ENCODE data around the gene STK4.
"Not testable (repeated sequence)": the region's sequence is repeated elsewhere in the genome, so short reads cannot be mapped to it uniquely, and the experiment has no call there.

Gene STK4

DNA sequence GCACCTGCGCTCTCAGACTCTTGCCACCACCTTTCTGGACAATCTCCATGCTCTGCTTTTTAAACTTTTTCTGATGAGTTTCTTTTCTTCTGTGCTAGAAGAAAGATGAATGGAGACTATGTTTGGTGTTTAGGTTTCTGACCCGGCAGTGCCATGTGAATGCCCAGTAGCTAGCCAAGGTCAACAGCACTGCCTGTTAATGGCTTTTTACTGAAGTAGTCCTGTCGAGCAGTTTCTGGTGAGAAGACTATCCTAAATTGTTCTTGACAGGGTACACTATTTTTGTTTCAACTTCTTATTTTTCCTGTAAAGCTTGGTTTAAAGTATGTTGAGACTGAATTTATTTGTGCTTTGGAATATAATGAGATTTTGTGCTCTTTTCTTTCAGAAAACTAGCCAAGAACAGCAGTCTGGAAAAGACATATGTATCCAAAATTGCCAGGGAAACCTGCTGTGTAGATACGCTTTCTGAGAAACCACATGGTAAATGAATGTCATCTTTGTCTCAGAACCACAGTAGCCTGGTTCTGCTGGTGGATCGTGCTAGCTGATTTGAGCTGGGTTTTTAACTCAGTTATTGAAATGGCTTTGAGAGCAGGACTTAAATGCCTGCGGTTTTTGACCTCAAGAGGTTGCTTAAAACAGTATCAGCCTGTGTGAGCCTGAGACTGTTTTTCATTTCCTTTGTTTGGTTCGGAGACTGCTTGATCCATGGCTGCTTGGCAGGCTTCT lies 86.6 kb downstream of the STK4 start:
- in situ Hi-C loops (cut with HindIII; ENCODE audit: low sequenced_read_pairs) = no loop called here

DNA sequence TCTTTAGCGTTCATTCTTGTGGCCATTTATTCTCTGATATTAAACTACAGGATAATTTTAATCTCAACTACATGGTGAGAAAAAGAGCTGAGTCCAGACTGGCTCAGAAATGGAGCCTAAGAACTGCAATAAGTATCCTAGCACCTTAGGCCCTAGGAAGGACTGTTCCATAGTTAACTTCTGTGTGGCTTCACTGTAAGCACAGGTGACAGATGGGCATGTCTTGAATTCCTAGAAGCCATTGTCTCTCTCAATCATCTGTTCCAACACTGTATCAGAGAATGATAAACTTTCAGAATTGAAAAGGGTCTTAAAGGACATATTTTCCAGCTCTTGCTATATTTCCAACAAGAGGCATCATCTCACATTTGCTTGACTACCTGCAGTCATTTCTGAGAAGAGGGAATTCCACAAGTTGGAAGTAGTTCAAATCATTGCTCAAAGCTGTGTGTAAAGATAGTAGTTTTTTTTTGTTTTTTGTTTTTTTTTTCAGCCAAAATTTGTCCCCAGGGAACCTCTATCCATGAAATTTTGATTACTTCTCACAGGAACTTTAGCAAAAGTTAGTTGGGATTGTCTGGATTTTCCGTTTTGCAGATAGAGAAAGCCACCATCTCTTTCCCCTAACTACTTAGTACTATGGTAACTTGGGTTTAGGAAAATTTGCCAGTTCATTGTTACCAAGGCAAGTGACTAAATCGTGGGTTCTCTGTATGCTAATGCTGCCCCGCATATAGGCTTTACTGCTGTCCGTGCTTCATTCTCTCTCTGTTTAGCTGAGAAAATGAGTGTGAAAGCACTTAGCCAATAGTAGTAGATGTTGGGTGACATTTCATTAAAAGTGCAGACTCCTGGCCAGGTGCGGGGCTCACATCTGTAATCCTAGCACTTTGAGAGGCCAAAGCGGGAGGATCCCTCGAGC lies 87.4 kb downstream of the STK4 start:
- in situ Hi-C loops (cut with HindIII; ENCODE audit: low sequenced_read_pairs) = no loop called here

DNA sequence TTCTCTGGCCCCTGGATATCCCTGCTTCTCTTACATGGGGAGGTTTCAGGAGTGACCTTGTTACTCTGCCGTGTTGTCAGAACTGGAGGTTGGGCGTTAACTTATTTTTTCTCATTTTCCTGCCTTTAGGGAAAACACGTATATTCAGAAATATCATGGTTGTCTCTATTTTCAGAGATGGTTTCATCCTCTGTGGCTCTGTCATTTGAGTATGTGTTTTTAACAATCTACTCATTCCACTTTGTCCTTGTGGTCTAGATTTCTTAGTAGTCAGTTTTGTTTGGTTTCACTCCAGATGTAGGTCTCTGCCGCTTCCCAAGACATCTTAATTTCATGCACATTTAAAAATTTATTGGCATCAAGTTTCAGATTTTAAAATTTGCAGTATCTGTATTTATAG lies 88.7 kb downstream of the STK4 start:
- in situ Hi-C loops (cut with HindIII; ENCODE audit: low sequenced_read_pairs) = no loop called here

DNA sequence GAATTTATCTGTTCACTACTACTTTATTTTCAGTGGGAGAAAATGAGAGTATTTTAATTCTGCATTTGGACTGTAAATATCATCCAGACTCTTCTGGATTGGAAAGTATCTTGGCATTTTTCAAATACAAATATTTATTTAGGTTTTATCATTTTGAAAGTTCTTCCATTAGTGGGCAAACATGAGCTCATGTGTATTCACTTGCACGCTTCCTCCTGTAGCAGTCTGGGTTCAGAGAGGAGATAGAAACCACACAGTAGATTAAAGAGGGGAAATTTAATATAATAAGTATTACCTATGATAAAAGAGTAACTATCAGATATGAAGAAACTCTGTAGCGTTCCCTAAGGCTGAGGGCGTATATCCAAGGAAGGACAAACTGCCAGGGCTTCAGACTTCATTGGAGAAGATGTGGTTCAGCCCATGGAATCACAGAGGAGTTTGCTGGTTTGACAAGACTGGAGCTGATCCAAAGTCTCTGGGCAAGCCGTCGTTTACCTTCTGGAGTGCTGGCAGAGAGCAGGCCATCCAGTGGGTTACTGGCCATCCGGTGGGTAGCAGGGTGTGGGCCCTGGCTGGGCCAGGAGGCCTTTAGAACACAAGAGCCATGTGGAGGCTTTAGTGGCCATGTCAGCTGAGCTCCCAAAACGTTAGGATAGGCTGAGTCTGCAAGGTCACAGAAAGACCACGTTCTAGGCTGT lies 90.3 kb downstream of the STK4 start:
- in situ Hi-C loops (cut with HindIII; ENCODE audit: low sequenced_read_pairs) = no loop called here

DNA sequence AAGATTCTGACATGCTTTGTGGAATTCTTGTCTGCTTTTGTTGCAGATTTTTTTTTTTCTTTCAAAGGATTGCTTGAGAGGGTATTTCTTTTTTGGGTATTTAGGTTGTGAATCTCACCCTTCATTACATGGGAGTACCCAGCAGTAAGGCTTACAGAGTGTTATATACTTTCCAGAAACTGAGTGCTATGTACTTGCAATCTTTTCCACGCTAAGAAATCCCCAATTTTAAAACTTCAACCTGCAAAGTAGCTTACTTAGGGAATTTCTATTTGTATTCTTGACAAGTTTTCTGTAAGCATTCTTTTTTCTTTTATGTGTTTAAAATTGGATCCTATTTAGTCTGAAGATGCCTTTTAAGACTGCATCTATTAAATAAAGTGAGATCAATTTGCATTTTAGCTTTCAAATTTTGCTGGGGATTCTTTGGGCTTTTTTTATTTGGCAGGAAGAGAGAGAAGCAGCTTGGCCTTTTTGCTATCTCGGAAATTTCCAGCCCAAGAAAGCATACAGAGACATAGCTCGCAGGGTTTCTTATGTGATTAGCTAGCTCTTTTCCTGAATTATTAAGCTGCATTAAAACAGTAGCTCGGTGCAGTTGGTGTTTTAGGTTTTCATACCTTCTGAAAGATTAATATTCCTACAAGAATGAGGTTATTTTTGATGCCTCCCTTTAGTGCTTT lies 92.0 kb downstream of the STK4 start:
- in situ Hi-C loops (cut with HindIII; ENCODE audit: low sequenced_read_pairs) = no loop called here

DNA sequence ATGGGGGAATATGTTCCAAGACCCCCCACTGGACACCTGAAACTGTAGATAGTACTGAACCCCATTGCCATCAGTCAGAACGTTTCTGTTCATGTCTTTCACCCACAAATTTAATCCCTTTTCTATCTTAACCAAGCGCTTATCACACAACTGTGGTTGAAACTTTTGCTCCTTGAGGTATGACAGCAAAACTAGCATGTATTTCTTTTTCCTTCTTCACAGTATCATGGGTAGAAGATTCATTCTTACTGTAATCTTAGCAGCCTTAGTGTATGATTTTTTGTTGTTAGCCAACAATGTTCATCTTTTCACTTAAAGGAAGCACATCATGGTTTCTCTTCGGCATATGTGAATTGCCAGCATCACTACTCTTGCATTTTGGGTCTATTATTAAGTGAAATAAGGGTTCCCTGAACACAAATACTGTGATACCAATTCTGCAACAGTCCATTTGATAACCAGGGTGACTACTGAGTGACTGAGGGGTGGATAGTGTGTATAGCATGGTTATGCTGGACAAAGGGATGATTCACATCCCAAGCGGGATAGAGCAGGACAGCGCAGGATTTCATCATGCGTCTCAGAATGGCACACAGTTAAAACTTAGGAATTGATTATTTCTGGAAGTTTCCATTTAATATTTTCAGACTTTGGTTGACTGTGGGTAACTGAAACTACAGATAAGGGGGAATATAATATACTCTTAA lies 92.9 kb downstream of the STK4 start:
- in situ Hi-C loops (cut with HindIII; ENCODE audit: low sequenced_read_pairs) = no loop called here

DNA sequence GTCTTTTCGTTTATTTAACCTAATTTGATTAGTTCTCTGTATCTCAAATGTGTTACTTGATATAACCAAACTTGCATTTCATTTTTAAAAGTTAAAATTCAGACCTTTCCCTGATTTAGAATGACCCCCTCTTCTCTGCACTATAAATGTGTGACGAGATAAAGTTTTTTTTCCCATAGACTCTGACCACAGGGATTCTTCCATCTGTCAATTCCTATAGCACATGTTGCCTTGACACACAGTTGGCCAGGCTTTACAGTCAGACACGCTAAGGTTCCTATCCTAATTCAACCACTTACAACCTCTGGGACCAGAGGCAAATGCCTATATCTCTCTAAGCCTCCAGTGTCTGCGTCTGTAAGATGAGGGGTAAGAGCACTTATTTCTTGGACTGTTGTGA lies 94.0 kb downstream of the STK4 start:
- in situ Hi-C loops (cut with HindIII; ENCODE audit: low sequenced_read_pairs) = no loop called here

DNA sequence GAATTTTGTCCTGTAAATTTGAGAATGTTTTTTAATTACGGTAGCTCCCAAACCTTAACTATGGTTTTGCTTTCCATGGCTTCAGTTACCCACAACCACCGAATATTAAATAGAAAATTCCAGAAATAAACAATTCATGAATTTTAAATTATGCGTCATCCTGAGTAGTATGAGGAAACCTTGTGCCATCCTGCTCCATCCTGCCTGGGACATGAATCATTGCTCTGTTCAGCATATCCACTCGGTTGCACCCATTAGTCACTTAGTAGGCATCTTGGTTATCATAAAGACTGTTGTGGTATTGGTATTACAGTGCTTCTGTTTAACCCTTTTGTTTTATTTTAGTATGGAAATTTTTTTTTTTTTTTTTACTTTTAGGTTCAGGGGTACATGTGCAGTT lies 94.9 kb downstream of the STK4 start:
- in situ Hi-C loops (cut with HindIII; ENCODE audit: low sequenced_read_pairs) = no loop called here

DNA sequence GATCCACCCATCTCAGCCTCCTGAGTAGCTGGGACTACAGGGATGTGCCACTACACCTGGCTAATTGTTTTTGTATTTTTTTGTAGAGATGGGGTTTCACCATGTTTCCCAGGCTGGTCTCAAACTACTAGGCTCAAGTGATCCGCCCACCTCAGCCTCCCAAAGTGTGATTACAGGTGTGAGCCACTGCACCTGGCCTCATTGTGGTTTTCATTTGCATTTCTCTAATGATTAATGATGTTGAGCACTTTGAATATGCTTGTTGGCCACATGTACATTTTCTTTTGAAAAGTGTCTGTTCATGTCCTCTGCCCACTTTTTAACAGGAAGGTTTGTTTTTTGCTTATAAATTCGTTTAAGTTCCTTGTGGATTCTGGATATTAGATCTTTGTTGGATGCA lies 96.8 kb downstream of the STK4 start:
- in situ Hi-C loops (cut with HindIII; ENCODE audit: low sequenced_read_pairs) = not testable (repeated sequence)

DNA sequence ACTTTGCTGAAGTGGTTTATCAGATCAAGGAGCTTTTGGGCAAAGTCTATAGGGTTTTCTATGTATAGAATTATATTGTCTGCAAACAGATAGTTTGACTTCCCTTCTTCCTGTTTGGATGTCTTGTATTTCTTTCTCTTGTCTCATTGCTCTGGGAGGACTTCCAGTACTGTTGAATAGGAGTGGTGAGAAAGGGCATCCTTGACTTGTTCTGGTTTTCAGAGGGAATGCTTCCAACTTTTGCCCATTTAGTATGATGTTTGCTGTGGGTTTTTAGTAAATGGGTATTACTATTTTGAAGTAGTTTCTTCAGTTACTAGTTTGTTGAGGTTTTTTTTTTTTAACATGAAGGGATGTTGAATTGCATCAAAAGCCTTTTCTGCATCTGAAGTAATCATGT lies 98.5 kb downstream of the STK4 start:
- in situ Hi-C loops (cut with HindIII; ENCODE audit: low sequenced_read_pairs) = no loop called here

DNA sequence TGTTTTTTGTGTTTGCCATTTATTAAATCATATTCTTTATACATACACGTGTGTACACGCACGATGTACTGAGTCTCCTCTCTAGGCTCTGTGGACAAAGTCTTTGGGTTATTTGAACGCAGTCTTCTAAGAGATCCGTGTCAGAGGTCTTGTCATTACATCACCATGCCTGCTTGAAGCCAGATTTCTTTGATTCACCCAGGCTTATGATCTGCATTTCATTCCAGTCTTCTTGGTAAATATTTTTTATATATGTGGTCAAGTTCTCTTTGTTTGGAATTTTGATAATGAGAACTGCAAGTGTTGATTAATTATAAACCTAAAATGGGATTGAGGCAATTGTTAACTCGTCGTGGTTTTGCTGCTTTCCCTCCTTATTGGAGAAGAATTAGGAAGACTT lies 100.1 kb downstream of the STK4 start:
- in situ Hi-C loops (cut with HindIII; ENCODE audit: low sequenced_read_pairs) = no loop called here

DNA sequence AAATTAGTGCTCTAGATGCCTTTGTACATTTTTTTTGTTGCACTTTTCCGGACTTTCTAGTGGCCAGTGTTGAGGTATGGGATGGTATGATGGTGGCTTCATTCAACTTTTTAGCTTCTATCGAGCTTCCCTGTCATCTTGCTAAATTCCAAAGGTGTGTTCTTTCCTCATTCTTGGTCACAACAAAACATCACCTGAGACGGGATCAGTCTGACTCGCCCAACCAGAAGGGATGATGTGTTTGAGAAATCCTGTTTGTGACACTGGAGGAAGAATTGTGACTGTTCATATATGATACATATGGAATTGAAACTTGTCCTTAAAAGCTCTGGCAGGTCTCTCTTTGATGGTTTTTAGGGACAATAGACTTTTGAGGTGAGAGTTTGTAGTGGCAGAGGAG lies 100.8 kb downstream of the STK4 start:
- in situ Hi-C loops (cut with HindIII; ENCODE audit: low sequenced_read_pairs) = no loop called here

DNA sequence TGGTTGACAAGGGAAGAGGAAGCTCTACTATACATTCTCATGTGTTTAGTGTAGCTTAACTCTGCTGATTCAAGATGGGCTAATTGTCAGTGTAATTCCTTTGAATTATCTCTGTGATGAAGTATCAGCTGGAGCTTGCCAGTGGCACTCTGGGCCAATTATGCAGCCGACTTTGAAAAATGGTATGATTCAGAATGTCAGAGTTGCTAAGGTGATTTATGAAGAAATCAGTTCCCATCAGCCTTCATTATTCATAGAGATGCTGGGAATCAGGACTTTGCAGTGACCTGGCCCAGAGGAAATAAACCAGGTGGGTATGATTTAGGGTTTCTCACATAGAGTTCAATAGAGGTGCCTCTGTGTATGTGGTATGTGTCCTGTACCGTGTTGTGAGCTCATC lies 101.2 kb downstream of the STK4 start:
- in situ Hi-C loops (cut with HindIII; ENCODE audit: low sequenced_read_pairs) = no loop called here

DNA sequence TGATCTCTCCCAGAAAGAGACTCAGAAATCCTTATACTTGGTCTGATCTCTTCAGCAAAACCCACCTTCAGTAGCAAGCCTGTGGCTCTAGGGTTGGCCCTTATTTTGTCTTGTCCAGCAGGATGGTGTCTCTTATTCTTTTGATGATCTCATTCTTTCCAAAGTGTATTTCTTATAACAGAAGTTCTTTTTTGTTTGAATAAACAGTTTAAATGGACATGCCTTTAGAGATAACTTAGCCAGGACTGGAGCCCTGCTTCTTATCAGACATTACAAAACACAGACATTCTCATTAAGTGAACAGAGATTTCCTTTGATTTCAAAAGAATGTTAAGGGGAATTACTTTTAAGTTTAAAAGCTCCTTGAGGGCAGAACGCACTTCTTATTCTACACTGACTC lies 102.9 kb downstream of the STK4 start:
- in situ Hi-C loops (cut with HindIII; ENCODE audit: low sequenced_read_pairs) = no loop called here

DNA sequence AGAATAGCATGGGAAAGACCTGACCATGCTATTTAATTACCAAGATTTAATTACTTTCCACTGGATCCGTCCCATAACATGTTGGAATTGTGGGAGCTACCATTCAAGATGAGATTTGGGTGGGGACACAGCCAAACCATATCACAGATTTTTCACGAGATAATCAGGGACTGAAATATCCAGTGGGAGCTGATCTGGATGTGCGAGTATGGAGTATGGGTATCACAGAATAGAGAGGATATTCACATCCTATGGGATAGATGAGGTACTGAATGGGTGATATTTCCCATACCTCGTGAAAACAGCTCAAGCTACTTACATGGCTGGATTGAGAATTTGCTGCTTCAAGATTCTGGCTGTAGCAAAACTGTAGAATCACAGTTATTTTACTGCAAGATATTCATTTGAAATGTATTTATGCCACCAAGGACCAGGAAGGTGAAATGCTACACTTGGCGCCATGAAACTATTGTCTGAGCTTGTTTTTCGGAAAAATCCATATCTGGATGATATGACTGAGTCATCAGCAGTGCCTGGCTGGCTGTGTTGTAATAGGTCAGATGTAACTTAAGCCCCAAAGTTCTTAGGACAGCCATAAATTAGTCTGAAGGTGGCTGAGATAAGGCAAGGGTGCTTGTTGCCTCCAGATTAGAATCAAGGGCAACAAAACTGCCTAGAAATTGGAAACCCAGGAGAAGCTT lies 104.8 kb downstream of the STK4 start:
- in situ Hi-C loops (cut with HindIII; ENCODE audit: low sequenced_read_pairs) = no loop called here

DNA sequence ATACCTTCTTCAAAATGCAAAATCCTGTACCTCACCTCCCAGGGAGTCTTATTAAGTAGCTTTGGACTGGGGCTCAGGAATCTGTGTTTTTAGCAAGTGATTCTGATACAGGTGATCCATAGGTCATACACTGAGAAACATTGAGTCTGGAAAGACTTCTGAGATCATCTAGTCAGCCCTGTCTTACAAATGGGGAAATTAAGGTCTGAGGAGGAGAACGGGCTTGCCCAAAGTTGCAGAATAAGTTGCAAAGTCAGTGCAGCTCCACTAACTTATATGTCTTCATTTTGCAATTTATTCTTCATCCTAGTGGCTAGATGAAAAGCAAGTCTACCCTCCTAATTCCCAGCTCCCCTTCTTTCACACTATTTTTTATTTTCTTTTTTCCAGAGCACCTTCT lies 105.8 kb downstream of the STK4 start:
- in situ Hi-C loops (cut with HindIII; ENCODE audit: low sequenced_read_pairs) = no loop called here

DNA sequence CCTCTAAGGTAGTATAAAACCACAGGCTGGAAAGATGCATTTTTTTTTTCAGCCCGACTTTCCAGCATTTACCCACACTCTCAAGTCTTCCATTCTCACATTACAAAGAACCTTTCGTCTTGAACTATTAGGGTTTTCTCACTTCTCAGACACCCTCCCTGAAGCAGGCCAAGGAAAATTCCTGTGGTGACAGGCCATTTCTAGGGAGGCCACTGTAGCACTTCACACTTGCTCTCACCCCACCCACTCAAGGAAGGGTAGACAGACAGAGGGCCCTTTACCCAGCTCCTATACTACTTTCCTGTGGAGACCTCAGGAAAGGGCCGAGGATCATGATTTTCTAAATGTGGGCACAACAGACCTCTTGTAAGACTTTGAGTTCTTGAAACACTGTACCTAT lies 106.9 kb downstream of the STK4 start:
- in situ Hi-C loops (cut with HindIII; ENCODE audit: low sequenced_read_pairs) = no loop called here

DNA sequence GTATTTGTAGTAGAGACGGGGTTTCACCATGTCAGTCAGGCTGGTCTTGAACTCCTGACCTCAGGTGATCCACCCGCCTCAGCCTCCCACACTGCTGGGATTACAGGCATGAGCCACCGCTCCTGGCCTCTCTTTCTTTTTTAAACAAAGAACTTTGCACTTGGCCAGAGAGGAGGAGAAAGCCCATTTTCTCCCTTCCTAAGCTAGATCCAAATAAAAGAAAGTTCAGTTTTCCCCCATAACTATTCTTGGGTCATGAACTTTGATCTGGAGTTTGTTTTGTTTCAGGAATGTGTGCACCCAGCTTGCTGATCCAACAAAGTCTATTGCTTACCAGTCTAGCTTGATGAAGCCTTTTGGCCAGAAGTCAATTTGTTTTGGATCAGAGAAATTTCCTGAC lies 111.2 kb downstream of the STK4 start:
- in situ Hi-C loops (cut with HindIII; ENCODE audit: low sequenced_read_pairs) = no loop called here

DNA sequence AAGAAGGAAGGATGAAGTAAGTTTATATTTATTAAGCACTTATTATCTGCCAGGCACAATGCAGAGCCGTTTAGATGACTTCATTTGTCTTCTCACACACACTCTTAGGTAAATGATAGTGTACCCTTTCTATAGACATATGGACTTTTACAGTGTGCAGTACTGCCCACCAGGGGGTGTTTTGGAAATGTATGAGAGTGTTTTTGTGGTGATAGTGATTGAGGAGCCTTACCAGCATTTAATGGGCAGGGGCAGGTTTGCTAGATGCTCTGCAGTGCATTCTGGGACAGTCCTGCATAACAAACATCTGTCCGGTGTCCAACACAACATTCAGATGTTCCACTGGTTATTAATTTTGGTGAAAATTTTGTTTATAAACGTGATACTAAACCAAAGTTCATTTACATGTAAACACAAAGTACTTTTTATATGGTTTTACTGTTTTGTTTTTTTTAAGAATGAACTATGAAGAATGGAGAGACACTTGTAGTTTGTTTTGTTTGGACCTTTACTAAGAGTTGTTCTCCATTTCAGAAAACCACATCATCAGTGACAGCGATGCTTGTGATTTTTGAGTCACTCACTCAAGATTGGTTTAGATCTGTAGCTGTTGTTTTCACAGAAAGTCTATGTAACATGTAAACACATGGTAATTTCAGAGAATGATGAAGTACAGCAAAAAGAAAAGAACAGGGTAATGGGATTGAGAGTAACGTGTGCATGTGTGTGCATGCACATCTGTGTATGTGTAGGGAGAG lies 114.7 kb downstream of the STK4 start:
- in situ Hi-C loops (cut with HindIII; ENCODE audit: low sequenced_read_pairs) = no loop called here

Measured in endothelial cell of hepatic sinusoid (primary cell).